OCI-LY1 (cell line): ENCODE data around the gene PRTFDC1.

Experiments
- H2AFZ ChIP-seq: fragments of 200-600 bp; sonication (generic), shearing (Covaris generic); 2 replicates; pipeline ENCODE4 v1.6.0; 2014; ENCODE audit warnings: antibody characterized with exemption, mild to moderate bottlenecking, low read length
- H3F3A ChIP-seq: fragments of 200-600 bp; sonication (generic), shearing (Covaris generic); 2 replicates; pipeline ENCODE4 v1.6.0; 2014; ENCODE audit warnings: mild to moderate bottlenecking, antibody characterized with exemption, low read length, moderate library complexity; ENCODE audit not compliant: insufficient read depth
- H3K27ac ChIP-seq: fragments of 200-600 bp; sonication (generic); 2 replicates; pipeline ENCODE4 v1.5.1; 2014; ENCODE audit warnings: low read length, mixed run types, mild to moderate bottlenecking, low read depth; ENCODE audit not compliant: poor library complexity, severe bottlenecking
- H3K27me3 ChIP-seq: fragments of 200-600 bp; sonication (generic); 2 replicates; pipeline ENCODE4 v1.6.0; 2014; ENCODE audit warnings: antibody characterized with exemption, mild to moderate bottlenecking, low read length, moderate library complexity; ENCODE audit not compliant: insufficient read depth
- H3K36me3 ChIP-seq: fragments of 200-600 bp; sonication (generic); 2 replicates; pipeline ENCODE4 v1.6.1; 2014; ENCODE audit warnings: mild to moderate bottlenecking, antibody characterized with exemption, low read length, moderate library complexity, mixed read lengths; ENCODE audit not compliant: insufficient read depth
- H3K4me1 ChIP-seq: fragments of 200-600 bp; sonication (generic); 2 replicates; pipeline ENCODE4 v1.5.1; 2014; ENCODE audit warnings: mild to moderate bottlenecking, low read length, moderate library complexity; ENCODE audit not compliant: insufficient read depth, severe bottlenecking
- H3K4me2 ChIP-seq: fragments of 200-600 bp; sonication (generic), shearing (Covaris generic); 2 replicates; pipeline ENCODE4 v1.6.1; 2014; ENCODE audit warnings: low read length
- H3K4me3 ChIP-seq: fragments of 200-600 bp; sonication (generic); 2 replicates; pipeline ENCODE4 v1.5.1; 2014; ENCODE audit warnings: low read length, low read depth, mild to moderate bottlenecking, mixed read lengths; ENCODE audit not compliant: poor library complexity, severe bottlenecking
- H3K79me2 ChIP-seq: fragments of 200-600 bp; shearing (Covaris generic); 2 replicates; pipeline ENCODE4 v1.6.1; 2016; ENCODE audit warnings: mixed run types, low read length, mixed read lengths; ENCODE audit not compliant: insufficient read depth
- H3K9ac ChIP-seq: fragments of 200-600 bp; sonication (generic), shearing (Covaris generic); 2 replicates; pipeline ENCODE4 v1.6.1; 2014; ENCODE audit warnings: mild to moderate bottlenecking, low read length, mixed read lengths
- H3K9me2 ChIP-seq: fragments of 200-600 bp; sonication (generic), shearing (Covaris generic); 2 replicates; pipeline ENCODE4 v1.6.1; 2014; ENCODE audit warnings: low read depth, mild to moderate bottlenecking, low read length, mixed read lengths
- H3K9me3 ChIP-seq: fragments of 200-600 bp; shearing (Covaris generic); 2 replicates; pipeline ENCODE4 v1.6.1; 2014; ENCODE audit warnings: low read length, mixed read lengths
- H4K20me1 ChIP-seq: fragments of 200-600 bp; sonication (generic), shearing (Covaris generic); 2 replicates; pipeline ENCODE4 v1.6.0; 2016; ENCODE audit warnings: mild to moderate bottlenecking, low read length; ENCODE audit not compliant: insufficient read depth
- EZH2 ChIP-seq: fragments of 200-600 bp; sonication (generic), shearing (Covaris generic); IDR thresholded peaks from 2 replicates; pipeline ENCODE4 v1.8.0; 2017; ENCODE audit warnings: borderline replicate concordance, mixed run types, mild to moderate bottlenecking, antibody characterized with exemption, low read length, moderate library complexity, mixed read lengths
- TF ChIP-seq, protein P1 (sequence below): fragments of 200-600 bp; sonication (generic), shearing (Covaris generic); IDR thresholded peaks from 2 replicates; pipeline ENCODE4 v1.5.1; 2017; ENCODE audit warnings: mild to moderate bottlenecking, antibody characterized with exemption, low read length, moderate library complexity, mixed read lengths

The PRTFDC1 gene

DNA sequence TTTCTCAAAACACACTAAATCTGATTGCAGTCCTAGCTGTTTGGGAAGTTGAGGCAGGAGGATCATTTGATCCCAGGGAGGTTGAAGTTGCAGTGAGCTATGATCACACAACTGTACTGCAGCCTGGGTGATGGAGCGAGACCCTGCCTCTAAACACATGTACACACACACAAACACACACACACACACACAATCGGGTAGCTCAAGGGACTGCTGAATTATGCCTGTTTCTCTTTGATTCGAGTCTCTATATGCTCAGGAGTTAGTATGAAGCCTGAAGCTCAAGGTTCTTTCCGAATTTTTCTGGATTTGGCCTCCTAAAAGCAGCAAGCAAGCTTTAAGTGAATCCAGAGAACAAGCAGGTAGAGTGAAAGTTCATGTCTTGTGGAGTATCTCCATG is 22.5 kb downstream of the PRTFDC1 start:
- H3K79me2 ChIP-seq: no peaks in the 10 kb centered on the region
- no peaks in the 10 kb centered on the region for H3K9me3 ChIP-seq
- H3F3A ChIP-seq: no peaks in the 10 kb centered on the region; the same call in 1 of the 2 replicates
- no peak overlapping the region for H2AFZ ChIP-seq
- H3K27ac ChIP-seq: no peak overlapping the region
- no peak overlapping the region for H3K9ac ChIP-seq
- no peaks in the 10 kb centered on the region for H3K9me2 ChIP-seq
- no peak overlapping the region for H3K4me2 ChIP-seq
- H4K20me1 ChIP-seq: no peaks in the 10 kb centered on the region
- H3K36me3 ChIP-seq: no peaks in the 10 kb centered on the region
- H3K4me3 ChIP-seq: no peak overlapping the region
- no peaks in the 10 kb centered on the region for H3K27me3 ChIP-seq
- TF ChIP-seq, protein P1, sequence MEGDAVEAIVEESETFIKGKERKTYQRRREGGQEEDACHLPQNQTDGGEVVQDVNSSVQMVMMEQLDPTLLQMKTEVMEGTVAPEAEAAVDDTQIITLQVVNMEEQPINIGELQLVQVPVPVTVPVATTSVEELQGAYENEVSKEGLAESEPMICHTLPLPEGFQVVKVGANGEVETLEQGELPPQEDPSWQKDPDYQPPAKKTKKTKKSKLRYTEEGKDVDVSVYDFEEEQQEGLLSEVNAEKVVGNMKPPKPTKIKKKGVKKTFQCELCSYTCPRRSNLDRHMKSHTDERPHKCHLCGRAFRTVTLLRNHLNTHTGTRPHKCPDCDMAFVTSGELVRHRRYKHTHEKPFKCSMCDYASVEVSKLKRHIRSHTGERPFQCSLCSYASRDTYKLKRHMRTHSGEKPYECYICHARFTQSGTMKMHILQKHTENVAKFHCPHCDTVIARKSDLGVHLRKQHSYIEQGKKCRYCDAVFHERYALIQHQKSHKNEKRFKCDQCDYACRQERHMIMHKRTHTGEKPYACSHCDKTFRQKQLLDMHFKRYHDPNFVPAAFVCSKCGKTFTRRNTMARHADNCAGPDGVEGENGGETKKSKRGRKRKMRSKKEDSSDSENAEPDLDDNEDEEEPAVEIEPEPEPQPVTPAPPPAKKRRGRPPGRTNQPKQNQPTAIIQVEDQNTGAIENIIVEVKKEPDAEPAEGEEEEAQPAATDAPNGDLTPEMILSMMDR: no peak
- no peak for TF ChIP-seq EZH2
- H3K4me1 ChIP-seq: no peaks in the 10 kb centered on the region

DNA sequence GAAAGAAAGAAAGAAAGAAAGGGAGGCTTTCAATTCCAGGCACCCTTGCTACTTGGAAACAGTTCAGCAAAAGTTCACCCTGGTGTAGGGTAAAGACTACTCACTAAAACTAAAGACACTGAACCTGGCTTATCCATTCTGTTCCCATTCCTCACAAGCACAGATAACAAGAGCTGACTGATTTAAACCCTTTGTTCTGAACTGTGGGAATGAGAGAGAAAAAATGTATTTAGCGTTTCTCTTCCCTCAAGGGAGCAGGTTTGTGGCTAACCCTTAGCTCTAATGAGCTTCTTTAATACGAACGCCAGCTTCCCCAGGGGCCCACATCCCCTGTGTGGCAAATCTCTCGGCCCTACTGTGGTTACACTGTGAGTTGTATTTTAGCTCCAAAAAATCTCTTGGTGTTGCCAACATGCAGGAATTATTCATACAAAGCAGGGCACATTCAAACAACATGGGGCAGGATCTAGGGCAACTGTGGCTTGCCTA is 23.3 kb downstream of the PRTFDC1 start:
- Histone ChIP-seq H3K4me2 (no peak overlapping the region), H3K79me2 (no peaks in the 10 kb centered on the region), H3K4me1 (no peaks in the 10 kb centered on the region), H2AFZ (no peak overlapping the region), H4K20me1 (no peaks in the 10 kb centered on the region), H3K36me3 (no peaks in the 10 kb centered on the region), H3K9ac (no peak overlapping the region), H3K9me3 (no peaks in the 10 kb centered on the region), H3K9me2 (no peaks in the 10 kb centered on the region), H3K27ac (no peak overlapping the region), H3F3A (no peaks in the 10 kb centered on the region; the same call in 1 of the 2 replicates), H3K27me3 (no peaks in the 10 kb centered on the region), H3K4me3 (no peak overlapping the region)
- TF ChIP-seq, protein P1: no peak
- no peak for TF ChIP-seq EZH2

DNA sequence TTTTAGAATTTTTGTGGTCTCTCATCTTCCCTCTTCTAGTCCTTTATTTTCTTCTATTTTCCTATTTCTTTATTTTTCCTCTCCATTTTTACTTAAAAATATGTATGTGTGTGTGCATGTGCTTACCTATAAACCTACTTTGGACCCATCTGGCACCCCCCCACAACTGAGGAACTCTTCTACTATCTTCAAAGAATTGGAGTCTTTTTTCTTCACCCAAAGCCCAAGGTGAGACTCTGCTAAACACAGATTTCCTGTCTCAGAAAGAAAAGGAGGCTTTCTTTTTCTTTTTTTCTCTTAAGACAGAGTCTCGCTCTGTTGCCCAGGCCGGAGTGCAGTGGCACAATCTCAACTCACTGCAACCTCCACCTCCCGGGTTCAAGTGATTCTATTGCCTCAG is 24.2 kb downstream of the PRTFDC1 start:
- Histone ChIP-seq H3K79me2 (no peaks in the 10 kb centered on the region), H3K4me2 (no peak overlapping the region), H3K36me3 (no peaks in the 10 kb centered on the region), H3K9me2 (no peaks in the 10 kb centered on the region), H3K4me3 (no peak overlapping the region), H4K20me1 (no peaks in the 10 kb centered on the region), H3K9me3 (no peaks in the 10 kb centered on the region), H3K27ac (no peak overlapping the region), H3K27me3 (no peaks in the 10 kb centered on the region), H3K9ac (no peak overlapping the region), H2AFZ (no peak overlapping the region), H3F3A (no peaks in the 10 kb centered on the region; the same call in 1 of the 2 replicates), H3K4me1 (no peaks in the 10 kb centered on the region)
- no peak for TF ChIP-seq EZH2
- TF ChIP-seq, protein P1: no peak
